ENCODE data around the gene GAS7. TPM values are rescaled to one million over a fixed set of nuclear protein-coding genes. Genes with fewer than 3 reads are reported as not detected.

Gene GAS7
- total and polyA plus RNA-seq, 2 donors (not counting 1 experiment from before 2014, with no cell fraction given), result 3.4 to 13.6 TPM

DNA sequence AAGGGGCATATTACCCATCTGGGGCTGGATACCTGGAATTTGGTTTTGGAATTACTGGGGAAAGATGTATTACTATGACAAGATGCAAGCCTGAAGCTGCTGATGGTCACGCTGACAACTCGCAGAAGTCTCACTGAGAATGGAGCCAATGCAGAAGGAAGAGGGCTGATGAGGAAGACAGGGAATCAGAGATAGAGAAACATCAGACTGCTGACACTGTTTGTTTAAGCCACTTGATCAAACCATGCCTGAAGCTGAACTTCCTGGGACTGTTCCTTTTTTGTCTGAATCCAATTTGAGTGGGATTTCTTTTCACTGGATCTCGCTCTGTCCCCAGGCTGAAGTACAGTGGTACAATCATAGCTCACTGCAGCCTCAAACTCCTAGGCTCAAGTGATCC is 133.9 kb downstream of the GAS7 start:
- peaks cover 0 to 10% (median 6%) of the 10 kb centered on the region in 3 donors for H3K9me3 ChIP-seq (ENCODE audit: control extremely low read depth in 1 of 3, control insufficient read depth in 2 of 3, insufficient read depth in 1 of 3, low read length in 2 of 3)
- H3K27me3 ChIP-seq (replicated peaks in 1 of 4; ENCODE audit: control extremely low read depth in 1 of 4, control insufficient read depth in 3 of 4, insufficient read depth in 4 of 4, low read length in 3 of 4), result no peaks in the 10 kb centered on the region
- ATAC-seq (ENCODE audit: low read depth), result no peak
- H2AFZ ChIP-seq (ENCODE audit: insufficient read depth, low read depth, low read length, poor library complexity, severe bottlenecking), result no peak overlapping the region
- ChIA-PET POLR2A (no interaction called here), CTCF (interaction anchor here (3.7 kb wide), 1 partner anchor 162 kb away, joined by 17 read pairs; no protein-coding TSS in a partner anchor)
- no peaks in the 10 kb centered on the region for H3K79me2 ChIP-seq (ENCODE audit: control insufficient read depth, insufficient read depth, low read length)
- H3K4me2 ChIP-seq (replicated peaks; ENCODE audit: low read depth, low read length, poor library complexity, severe bottlenecking), result no peak overlapping the region
- DNase-seq, result no peak
- no peak overlapping the region for H3K4me3 ChIP-seq (ENCODE audit: control extremely low read depth in 1 of 5, extremely low read depth in 1 of 5, insufficient read depth in 1 of 5, low read depth in 2 of 5, low read length in 4 of 5)
- no peaks in the 10 kb centered on the region for H4K20me1 ChIP-seq (ENCODE audit: control insufficient read depth, insufficient read depth, low read length, poor library complexity, severe bottlenecking)
- TF ChIP-seq EZH2 (IDR thresholded peaks at IDR 0.05; ENCODE audit: borderline replicate concordance, insufficient read depth, low read depth, low read length, poor library complexity, severe bottlenecking), result no peak
- TF ChIP-seq, protein P1, sequence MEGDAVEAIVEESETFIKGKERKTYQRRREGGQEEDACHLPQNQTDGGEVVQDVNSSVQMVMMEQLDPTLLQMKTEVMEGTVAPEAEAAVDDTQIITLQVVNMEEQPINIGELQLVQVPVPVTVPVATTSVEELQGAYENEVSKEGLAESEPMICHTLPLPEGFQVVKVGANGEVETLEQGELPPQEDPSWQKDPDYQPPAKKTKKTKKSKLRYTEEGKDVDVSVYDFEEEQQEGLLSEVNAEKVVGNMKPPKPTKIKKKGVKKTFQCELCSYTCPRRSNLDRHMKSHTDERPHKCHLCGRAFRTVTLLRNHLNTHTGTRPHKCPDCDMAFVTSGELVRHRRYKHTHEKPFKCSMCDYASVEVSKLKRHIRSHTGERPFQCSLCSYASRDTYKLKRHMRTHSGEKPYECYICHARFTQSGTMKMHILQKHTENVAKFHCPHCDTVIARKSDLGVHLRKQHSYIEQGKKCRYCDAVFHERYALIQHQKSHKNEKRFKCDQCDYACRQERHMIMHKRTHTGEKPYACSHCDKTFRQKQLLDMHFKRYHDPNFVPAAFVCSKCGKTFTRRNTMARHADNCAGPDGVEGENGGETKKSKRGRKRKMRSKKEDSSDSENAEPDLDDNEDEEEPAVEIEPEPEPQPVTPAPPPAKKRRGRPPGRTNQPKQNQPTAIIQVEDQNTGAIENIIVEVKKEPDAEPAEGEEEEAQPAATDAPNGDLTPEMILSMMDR (IDR thresholded peaks at IDR 0.05), result no peak
- peaks cover 6% of the 10 kb centered on the region for H3K9me3 Mint-ChIP-seq (ENCODE audit: insufficient read depth)
- peaks cover 20 to 28% of the 10 kb centered on the region in 2 donors for H3K4me1 ChIP-seq (ENCODE audit: control insufficient read depth in 2 of 2, insufficient read depth in 2 of 2, low read length in 2 of 2)
- WGBS (ENCODE audit: insufficient coverage), result 100% methylated on average over 3 of the region's 3 CpGs
- H3K9ac ChIP-seq (ENCODE audit: low read length), result no peak overlapping the region
- no peak overlapping the region for H3K27ac ChIP-seq (ENCODE audit: low read length in 2 of 2)
- H3K4me1 Mint-ChIP-seq, result peaks cover 42% of the 10 kb centered on the region
- intact Hi-C loops (cut with micrococcal nuclease), result loop anchor here (5.0 kb wide), 1 partner anchor 93 kb away; no protein-coding TSS in a partner anchor
- no peak overlapping the region for H3K27ac Mint-ChIP-seq
- peaks cover 2% of the 10 kb centered on the region for H3K27me3 Mint-ChIP-seq
- H3K36me3 ChIP-seq (replicated peaks in 1 of 2; ENCODE audit: control extremely low read depth in 1 of 2, control insufficient read depth in 1 of 2, extremely low read depth in 1 of 2, insufficient read depth in 2 of 2, low read length in 1 of 2), result peaks cover 0 to 2% of the 10 kb centered on the region in 2 experiments
- no peak overlapping the region for H3K4me3 Mint-ChIP-seq

DNA sequence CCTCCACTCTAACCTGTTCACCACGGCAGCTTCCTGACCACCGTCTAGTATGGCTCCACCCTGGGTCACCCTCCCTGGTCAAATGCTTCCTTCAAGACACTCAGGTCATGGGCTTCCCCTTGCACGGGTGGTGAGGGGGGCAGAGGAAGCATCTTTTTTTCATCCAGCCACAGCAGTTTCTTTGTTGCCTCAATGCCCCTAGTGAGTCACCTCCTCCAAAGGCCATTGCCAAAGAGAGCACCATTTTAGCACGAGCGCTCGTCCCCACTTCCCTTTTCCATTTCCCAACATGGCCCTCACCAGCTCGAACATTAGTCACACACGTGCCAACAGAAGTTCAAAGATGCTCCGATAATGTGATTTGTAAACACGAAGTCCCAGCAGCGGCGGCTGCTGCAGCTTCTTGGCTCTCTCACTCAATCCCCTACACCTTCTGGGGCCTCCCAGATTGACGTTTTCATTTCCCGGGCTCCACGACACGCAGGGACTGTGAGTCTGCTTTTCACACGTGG is 134.6 kb downstream of the GAS7 start:
- Histone ChIP-seq H3K27me3 (replicated peaks in 1 of 4; ENCODE audit: control extremely low read depth in 1 of 4, control insufficient read depth in 3 of 4, insufficient read depth in 4 of 4, low read length in 3 of 4) (no peaks in the 10 kb centered on the region), H3K4me2 (replicated peaks; ENCODE audit: low read depth, low read length, poor library complexity, severe bottlenecking) (peak overlapping the region; percentile 51), H3K9ac (ENCODE audit: low read length) (peak overlapping the region; percentile 17), H2AFZ (ENCODE audit: insufficient read depth, low read depth, low read length, poor library complexity, severe bottlenecking) (no peak overlapping the region), H3K36me3 (replicated peaks in 1 of 2; ENCODE audit: control extremely low read depth in 1 of 2, control insufficient read depth in 1 of 2, extremely low read depth in 1 of 2, insufficient read depth in 2 of 2, low read length in 1 of 2) (peaks cover 0 to 2% of the 10 kb centered on the region in 2 experiments), H4K20me1 (ENCODE audit: control insufficient read depth, insufficient read depth, low read length, poor library complexity, severe bottlenecking) (no peaks in the 10 kb centered on the region), H3K79me2 (ENCODE audit: control insufficient read depth, insufficient read depth, low read length) (no peaks in the 10 kb centered on the region), H3K4me3 (ENCODE audit: control extremely low read depth in 1 of 5, extremely low read depth in 1 of 5, insufficient read depth in 1 of 5, low read depth in 2 of 5, low read length in 4 of 5) (no peak overlapping the region), H3K9me3 (ENCODE audit: control extremely low read depth in 1 of 3, control insufficient read depth in 2 of 3, insufficient read depth in 1 of 3, low read length in 2 of 3) (peaks cover 0 to 10% (median 6%) of the 10 kb centered on the region in 3 donors), H3K4me1 (ENCODE audit: control insufficient read depth in 2 of 2, insufficient read depth in 2 of 2, low read length in 2 of 2) (peaks cover 28 to 36% of the 10 kb centered on the region in 2 donors), H3K27ac (ENCODE audit: low read length in 2 of 2) (no peak overlapping the region)
- H3K27me3 Mint-ChIP-seq, result peaks cover 2% of the 10 kb centered on the region
- peak overlapping the region; percentile 57 for H3K4me3 Mint-ChIP-seq
- 41% methylated on average over 17 of the region's 17 CpGs for WGBS (ENCODE audit: insufficient coverage)
- ChIA-PET POLR2A (no interaction called here), CTCF (interaction anchor here (1.5 to 3.7 kb wide), 3 partner anchors 11 to 162 kb away, joined by 3 to 17 read pairs (median 3); no protein-coding TSS in a partner anchor)
- no peak for DNase-seq
- H3K4me1 Mint-ChIP-seq, result peaks cover 49% of the 10 kb centered on the region
- peak; percentile 53 for ATAC-seq (ENCODE audit: low read depth)
- peak overlapping the region; percentile 59 for H3K27ac Mint-ChIP-seq
- TF ChIP-seq, protein P1 (IDR thresholded peaks at IDR 0.05), result no peak
- TF ChIP-seq EZH2 (IDR thresholded peaks at IDR 0.05; ENCODE audit: borderline replicate concordance, insufficient read depth, low read depth, low read length, poor library complexity, severe bottlenecking), result no peak
- peaks cover 6% of the 10 kb centered on the region for H3K9me3 Mint-ChIP-seq (ENCODE audit: insufficient read depth)
- intact Hi-C loops (cut with micrococcal nuclease), result loop anchor here (1.0 to 5.0 kb wide), 4 partner anchors 11 to 94 kb away; no protein-coding TSS in a partner anchor

All from B cell (primary cell).